Measurements from ENCODE around the gene WNT7B.

WNT7B gene

DNA sequence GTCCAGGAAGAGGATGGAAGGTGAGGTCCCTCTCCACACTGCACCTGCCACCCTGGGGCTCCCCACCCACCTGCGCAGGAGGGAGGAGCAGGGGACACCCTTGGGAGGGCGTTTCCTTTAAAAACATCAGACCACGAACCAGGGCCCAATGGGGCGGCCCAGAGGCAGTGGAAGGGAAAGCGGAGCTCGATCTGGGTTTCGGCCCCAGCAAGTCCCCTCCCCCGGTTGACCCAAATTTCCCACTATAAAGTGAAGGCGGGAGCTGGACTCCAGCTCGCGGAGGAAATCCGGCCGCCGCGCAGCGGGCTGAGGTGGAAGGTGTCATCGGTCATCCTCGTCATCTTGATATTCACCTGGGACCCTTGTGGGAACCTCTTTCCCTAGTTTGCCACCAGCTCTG is 99.3 kb downstream of the WNT7B start:
- no peak overlapping the region for H3K4me2 ChIP-seq
- H3K36me3 ChIP-seq (ENCODE audit: insufficient read depth): no peaks in the 10 kb centered on the region
- H2AFZ ChIP-seq (ENCODE audit: low read depth): no peak overlapping the region
- H3K4me1 ChIP-seq (ENCODE audit: low read depth, poor library complexity, severe bottlenecking): no peaks in the 10 kb centered on the region
- H3K27me3 ChIP-seq (ENCODE audit: insufficient read depth, low read depth): peaks cover 54% of the 10 kb centered on the region
- H3K4me3 ChIP-seq (IDR thresholded peaks at IDR 0.05; ENCODE audit: insufficient read depth, low read depth, low read length): no peak overlapping the region
- H3K79me2 ChIP-seq (ENCODE audit: insufficient read depth, low read depth): no peaks in the 10 kb centered on the region
- TF ChIP-seq CTCF (conservative IDR thresholded peaks at IDR 0.05; ENCODE audit: low read depth, low read length): no peak
- H3K27ac ChIP-seq: no peak overlapping the region
- H3K9ac ChIP-seq: no peak overlapping the region
- no peaks in the 10 kb centered on the region for H4K20me1 ChIP-seq (ENCODE audit: insufficient read depth)

GRCh38 chr22:45877036-45877380 is 100.0 kb downstream of the WNT7B start:
- no peak overlapping the region for H2AFZ ChIP-seq (ENCODE audit: low read depth)
- H3K27me3 ChIP-seq (ENCODE audit: insufficient read depth, low read depth): peaks cover 48% of the 10 kb centered on the region
- no peak for TF ChIP-seq CTCF (conservative IDR thresholded peaks at IDR 0.05; ENCODE audit: low read depth, low read length)
- no peaks in the 10 kb centered on the region for H4K20me1 ChIP-seq (ENCODE audit: insufficient read depth)
- H3K27ac ChIP-seq: no peak overlapping the region
- no peak overlapping the region for H3K9ac ChIP-seq
- H3K4me1 ChIP-seq (ENCODE audit: low read depth, poor library complexity, severe bottlenecking): no peaks in the 10 kb centered on the region
- H3K36me3 ChIP-seq (ENCODE audit: insufficient read depth): no peaks in the 10 kb centered on the region
- H3K4me3 ChIP-seq (IDR thresholded peaks at IDR 0.05; ENCODE audit: insufficient read depth, low read depth, low read length): no peak overlapping the region
- no peak overlapping the region for H3K4me2 ChIP-seq
- no peaks in the 10 kb centered on the region for H3K79me2 ChIP-seq (ENCODE audit: insufficient read depth, low read depth)

DNA sequence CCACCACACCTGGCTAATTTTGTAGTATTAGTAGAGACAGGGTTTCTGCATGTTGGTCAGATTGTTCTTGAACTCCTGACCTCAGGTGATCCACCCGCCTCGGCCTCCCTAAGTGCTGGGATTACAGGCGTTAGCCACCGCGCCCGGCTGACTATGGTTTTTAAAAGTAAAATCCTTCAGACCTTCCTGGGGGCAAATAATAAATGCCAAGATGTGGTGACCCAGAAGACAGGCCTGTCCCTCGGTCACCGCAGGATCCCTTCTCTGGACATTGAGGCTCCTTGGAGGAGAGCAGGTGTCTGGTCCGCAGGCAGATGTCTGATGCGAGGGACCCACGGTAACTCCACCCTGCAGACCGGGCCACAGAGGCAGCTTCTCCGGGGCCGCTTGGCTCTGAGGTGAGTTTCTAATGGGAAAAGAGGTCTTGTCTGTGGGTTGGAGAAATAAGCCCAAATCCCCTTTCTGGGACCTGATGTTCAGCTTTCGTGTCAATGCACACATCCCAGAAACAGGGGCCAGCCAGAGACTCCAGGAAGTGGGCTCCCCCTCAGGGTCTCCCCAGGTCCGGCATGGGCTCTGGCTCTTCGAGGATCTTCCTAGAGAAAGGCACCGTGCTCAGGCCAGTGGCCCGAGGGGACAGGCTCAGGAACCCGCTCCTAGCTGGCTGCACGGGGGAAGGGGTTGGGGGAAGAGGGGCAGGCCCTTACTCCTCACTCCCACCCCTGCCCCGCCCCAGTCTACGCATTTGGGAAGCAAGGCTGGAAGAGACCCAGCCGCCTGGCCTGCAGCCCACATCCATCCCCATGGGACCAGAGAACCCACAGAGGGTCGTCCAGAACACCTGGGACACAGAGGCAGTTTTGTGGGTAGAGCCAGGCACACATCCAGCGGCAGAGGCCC is 100.6 kb downstream of the WNT7B start:
- no peak overlapping the region for H3K4me2 ChIP-seq
- no peak overlapping the region for H3K4me3 ChIP-seq (IDR thresholded peaks at IDR 0.05; ENCODE audit: insufficient read depth, low read depth, low read length)
- H3K4me1 ChIP-seq (ENCODE audit: low read depth, poor library complexity, severe bottlenecking): no peaks in the 10 kb centered on the region
- H4K20me1 ChIP-seq (ENCODE audit: insufficient read depth): no peaks in the 10 kb centered on the region
- no peaks in the 10 kb centered on the region for H3K79me2 ChIP-seq (ENCODE audit: insufficient read depth, low read depth)
- TF ChIP-seq CTCF (conservative IDR thresholded peaks at IDR 0.05; ENCODE audit: low read depth, low read length): no peak
- no peaks in the 10 kb centered on the region for H3K36me3 ChIP-seq (ENCODE audit: insufficient read depth)
- H2AFZ ChIP-seq (ENCODE audit: low read depth): no peak overlapping the region
- H3K27ac ChIP-seq: no peak overlapping the region
- no peak overlapping the region for H3K9ac ChIP-seq
- peaks cover 43% of the 10 kb centered on the region for H3K27me3 ChIP-seq (ENCODE audit: insufficient read depth, low read depth)

- Histone ChIP-seq H3K4me2 (no peak overlapping the region), H4K20me1 (ENCODE audit: insufficient read depth) (no peaks in the 10 kb centered on the region), H3K4me1 (ENCODE audit: low read depth, poor library complexity, severe bottlenecking) (no peaks in the 10 kb centered on the region), H3K36me3 (ENCODE audit: insufficient read depth) (no peaks in the 10 kb centered on the region), H2AFZ (ENCODE audit: low read depth) (no peak overlapping the region), H3K9ac (no peak overlapping the region), H3K4me3 (IDR thresholded peaks at IDR 0.05; ENCODE audit: insufficient read depth, low read depth, low read length) (no peak overlapping the region), H3K27ac (no peak overlapping the region), H3K27me3 (ENCODE audit: insufficient read depth, low read depth) (peaks cover 17% of the 10 kb centered on the region; the same call in 1 of the 2 replicates), H3K79me2 (ENCODE audit: insufficient read depth, low read depth) (no peaks in the 10 kb centered on the region)
- no peak for TF ChIP-seq CTCF (conservative IDR thresholded peaks at IDR 0.05; ENCODE audit: low read depth, low read length)
Measured at GRCh38 chr22:45872659-45873263, 104.2 kb downstream of the WNT7B start.
